OCI-LY1 (cell line): Measurements from ENCODE around the gene COL6A2.

Source experiments
- EZH2 ChIP-seq: fragments of 200-600 bp; sonication (generic), shearing (Covaris generic); IDR thresholded peaks from 2 replicates; pipeline ENCODE4 v1.8.0; 2017; ENCODE audit warnings: borderline replicate concordance, mixed run types, mild to moderate bottlenecking, antibody characterized with exemption, low read length, moderate library complexity, mixed read lengths
- TF ChIP-seq, protein P1 (sequence below): fragments of 200-600 bp; sonication (generic), shearing (Covaris generic); IDR thresholded peaks from 2 replicates; pipeline ENCODE4 v1.5.1; 2017; ENCODE audit warnings: mild to moderate bottlenecking, antibody characterized with exemption, low read length, moderate library complexity, mixed read lengths

DNA sequence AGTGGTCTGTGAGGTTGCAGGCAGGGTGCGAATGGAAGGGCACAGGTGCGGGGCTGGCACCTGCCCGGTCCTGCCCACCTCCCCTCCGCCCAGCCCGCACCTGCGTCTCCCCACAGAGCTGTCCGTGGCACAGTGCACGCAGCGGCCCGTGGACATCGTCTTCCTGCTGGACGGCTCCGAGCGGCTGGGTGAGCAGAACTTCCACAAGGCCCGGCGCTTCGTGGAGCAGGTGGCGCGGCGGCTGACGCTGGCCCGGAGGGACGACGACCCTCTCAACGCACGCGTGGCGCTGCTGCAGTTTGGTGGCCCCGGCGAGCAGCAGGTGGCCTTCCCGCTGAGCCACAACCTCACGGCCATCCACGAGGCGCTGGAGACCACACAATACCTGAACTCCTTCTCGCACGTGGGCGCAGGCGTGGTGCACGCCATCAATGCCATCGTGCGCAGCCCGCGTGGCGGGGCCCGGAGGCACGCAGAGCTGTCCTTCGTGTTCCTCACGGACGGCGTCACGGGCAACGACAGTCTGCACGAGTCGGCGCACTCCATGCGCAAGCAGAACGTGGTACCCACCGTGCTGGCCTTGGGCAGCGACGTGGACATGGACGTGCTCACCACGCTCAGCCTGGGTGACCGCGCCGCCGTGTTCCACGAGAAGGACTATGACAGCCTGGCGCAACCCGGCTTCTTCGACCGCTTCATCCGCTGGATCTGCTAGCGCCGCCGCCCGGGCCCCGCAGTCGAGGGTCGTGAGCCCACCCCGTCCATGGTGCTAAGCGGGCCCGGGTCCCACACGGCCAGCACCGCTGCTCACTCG, 34.1 kb downstream of the COL6A2 start:
- TF ChIP-seq, protein P1, sequence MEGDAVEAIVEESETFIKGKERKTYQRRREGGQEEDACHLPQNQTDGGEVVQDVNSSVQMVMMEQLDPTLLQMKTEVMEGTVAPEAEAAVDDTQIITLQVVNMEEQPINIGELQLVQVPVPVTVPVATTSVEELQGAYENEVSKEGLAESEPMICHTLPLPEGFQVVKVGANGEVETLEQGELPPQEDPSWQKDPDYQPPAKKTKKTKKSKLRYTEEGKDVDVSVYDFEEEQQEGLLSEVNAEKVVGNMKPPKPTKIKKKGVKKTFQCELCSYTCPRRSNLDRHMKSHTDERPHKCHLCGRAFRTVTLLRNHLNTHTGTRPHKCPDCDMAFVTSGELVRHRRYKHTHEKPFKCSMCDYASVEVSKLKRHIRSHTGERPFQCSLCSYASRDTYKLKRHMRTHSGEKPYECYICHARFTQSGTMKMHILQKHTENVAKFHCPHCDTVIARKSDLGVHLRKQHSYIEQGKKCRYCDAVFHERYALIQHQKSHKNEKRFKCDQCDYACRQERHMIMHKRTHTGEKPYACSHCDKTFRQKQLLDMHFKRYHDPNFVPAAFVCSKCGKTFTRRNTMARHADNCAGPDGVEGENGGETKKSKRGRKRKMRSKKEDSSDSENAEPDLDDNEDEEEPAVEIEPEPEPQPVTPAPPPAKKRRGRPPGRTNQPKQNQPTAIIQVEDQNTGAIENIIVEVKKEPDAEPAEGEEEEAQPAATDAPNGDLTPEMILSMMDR, result no peak
- TF ChIP-seq EZH2, result no peak
